GDM1 (cell line): Measurements from ENCODE around the gene CLUH.
"Not testable (repeated sequence)": the region's sequence is repeated elsewhere in the genome, so short reads cannot be mapped to it uniquely, and the experiment has no call there.

Source experiments
- DNase-seq: peaks from one replicate; lab custom pipeline; 2025; lab: John Stamatoyannopoulos, UW

CLUH gene

GRCh38 chr17:2701161-2701995 lies 10.2 kb downstream of the CLUH start:
- DNase-seq: no peak

- DNase-seq: no peak
These were observed 10.9 kb downstream of the CLUH start for GRCh38 chr17:2700491-2701141.

GRCh38 chr17:2700030-2700490 lies 11.5 kb downstream of the CLUH start:
- DNase-seq: no peak

GRCh38 chr17:2699216-2699805 lies 12.3 kb downstream of the CLUH start:
- not testable (repeated sequence) for DNase-seq

GRCh38 chr17:2697611-2698162 lies 13.9 kb downstream of the CLUH start:
- no peak for DNase-seq

GRCh38 chr17:2695961-2696760 lies 15.4 kb downstream of the CLUH start:
- no peak for DNase-seq

GRCh38 chr17:2695243-2695960 lies 16.2 kb downstream of the CLUH start:
- DNase-seq: no peak

GRCh38 chr17:2694381-2695242 lies 17.0 kb downstream of the CLUH start:
- DNase-seq: no peak

- no peak for DNase-seq
These were observed 17.8 kb downstream of the CLUH start for GRCh38 chr17:2693561-2694380.

- no peak for DNase-seq
These were observed 18.8 kb downstream of the CLUH start for GRCh38 chr17:2692781-2693135.

- DNase-seq: no peak
These were observed 19.4 kb downstream of the CLUH start for GRCh38 chr17:2691965-2692780.

- DNase-seq: no peak
These were observed 20.3 kb downstream of the CLUH start for GRCh38 chr17:2691069-2691871.

GRCh38 chr17:2690165-2691068 lies 21.1 kb downstream of the CLUH start:
- DNase-seq: no peak

GRCh38 chr17:2689411-2690164 lies 22.0 kb downstream of the CLUH start:
- DNase-seq: no peak

- DNase-seq: no peak
These were observed 22.9 kb downstream of the CLUH start for GRCh38 chr17:2688351-2689342.
